Mesendoderm (in vitro differentiated cells): ENCODE results near the gene MICAL2.

ENCODE experiments used
- DNase-seq: peaks from one replicate; pipeline ENCODE4 v3.0.0; 2013
- H2AK5ac ChIP-seq: 2 replicates; pipeline ENCODE4 v1.6.1; 2013; ENCODE audit warnings: low read length, inconsistent platforms
- H2BK120ac ChIP-seq: 2 replicates; pipeline ENCODE4 v1.6.1; 2013; ENCODE audit warnings: low read depth, mild to moderate bottlenecking, low read length, moderate library complexity, mixed read lengths
- H2BK15ac ChIP-seq: replicated peaks from 2 replicates; pipeline ENCODE4 v1.6.1; 2013; ENCODE audit warnings: low read depth, mild to moderate bottlenecking, moderate library complexity
- H2BK5ac ChIP-seq: 2 replicates; pipeline ENCODE4 v1.6.1; 2013; ENCODE audit warnings: low read length, inconsistent platforms
- H3K18ac ChIP-seq: 2 replicates; pipeline ENCODE4 v1.6.1; 2013; ENCODE audit warnings: mild to moderate bottlenecking, low read length, mixed read lengths
- H3K23ac ChIP-seq: one replicate; pipeline ENCODE4 v1.6.1; 2013; ENCODE audit warnings: low read length
- H3K27ac ChIP-seq: 2 replicates; pipeline ENCODE4 v1.5.1; 2013; ENCODE audit warnings: low read depth, mild to moderate bottlenecking, inconsistent platforms, low read length, moderate library complexity
- H3K27me3 ChIP-seq: 2 replicates; pipeline ENCODE4 v1.6.1; 2013; ENCODE audit warnings: low read length, control low read depth, mild to moderate bottlenecking, inconsistent platforms; ENCODE audit not compliant: insufficient read depth, poor library complexity
- H3K36me3 ChIP-seq: 2 replicates; pipeline ENCODE4 v1.6.1; 2013; ENCODE audit warnings: low read length, inconsistent platforms; ENCODE audit not compliant: control insufficient read depth, insufficient read depth
- H3K4ac ChIP-seq: one replicate; pipeline ENCODE4 v1.6.1; 2013; ENCODE audit warnings: low read depth, mild to moderate bottlenecking, low read length, moderate library complexity
- H3K4me1 ChIP-seq: 2 replicates; pipeline ENCODE4 v1.6.1; 2013; ENCODE audit warnings: low read depth, low read length, inconsistent platforms; ENCODE audit not compliant: control insufficient read depth
- H3K4me2 ChIP-seq: 2 replicates; pipeline ENCODE4 v1.6.1; 2013; ENCODE audit warnings: low read length
- H3K4me3 ChIP-seq: 2 replicates; pipeline ENCODE4 v1.5.1; 2013; ENCODE audit warnings: mild to moderate bottlenecking, low read length
- H3K56ac ChIP-seq: one replicate; pipeline ENCODE4 v1.6.1; 2013; ENCODE audit warnings: low read length
- H3K79me1 ChIP-seq: 2 replicates; pipeline ENCODE4 v1.6.1; 2013; ENCODE audit warnings: low read length, inconsistent platforms
- H3K79me2 ChIP-seq: 2 replicates; pipeline ENCODE4 v1.6.1; 2013; ENCODE audit warnings: mild to moderate bottlenecking, low read length; ENCODE audit not compliant: control insufficient read depth, insufficient read depth
- H3K9ac ChIP-seq: 2 replicates; pipeline ENCODE4 v1.6.1; 2013; ENCODE audit warnings: low read length, inconsistent platforms
- H4K5ac ChIP-seq: one replicate; pipeline ENCODE4 v1.6.1; 2013; ENCODE audit warnings: low read length
- H4K8ac ChIP-seq: one replicate; pipeline ENCODE4 v1.6.1; 2013; ENCODE audit warnings: low read depth, mild to moderate bottlenecking, control low read depth, low read length, moderate library complexity
- WGBS: extraction: QIAGEN DNeasy Blood & Tissue Kit; methylation state at CpG from one replicate; pipeline ENCODE4 v1.1.7; 2013; ENCODE audit warnings: low lambda C conversion rate, missing lambda C conversion rate; ENCODE audit not compliant: insufficient coverage; ENCODE audit errors: extremely low coverage; 5-methylcytosine and 5-hydroxymethylcytosine counted together

Gene MICAL2

DNA sequence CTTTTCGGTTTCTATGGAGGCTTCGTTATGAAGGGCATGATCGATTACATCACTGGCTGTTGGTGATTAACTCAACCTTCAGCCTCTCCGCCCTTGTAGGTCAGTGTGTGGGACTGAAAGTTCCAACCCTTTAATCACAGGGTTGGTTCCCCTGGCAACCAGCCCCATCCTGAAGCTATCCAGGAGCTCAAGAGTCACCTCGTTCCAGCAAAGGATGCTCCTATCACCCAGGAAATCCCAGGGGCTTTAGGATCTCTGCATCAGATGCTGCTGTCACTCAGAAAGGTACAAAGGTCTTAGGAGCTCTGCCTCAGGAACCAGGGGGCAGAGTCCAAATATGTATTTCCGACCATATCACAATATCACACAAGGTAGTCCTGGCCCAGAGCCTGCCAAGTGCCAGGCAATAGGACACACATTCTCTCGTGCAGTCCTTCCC, 143.5 kb downstream of the MICAL2 start:
- H3K9ac ChIP-seq: no peak overlapping the region
- H3K4me2 ChIP-seq: no peak overlapping the region
- DNase-seq: no peak
- no peak overlapping the region for H3K27ac ChIP-seq
- no peak overlapping the region for H3K56ac ChIP-seq
- no peak overlapping the region for H2BK5ac ChIP-seq
- no peak overlapping the region for H3K4ac ChIP-seq
- H3K36me3 ChIP-seq: no peaks in the 10 kb centered on the region
- no peak overlapping the region for H2AK5ac ChIP-seq
- no peak overlapping the region for H3K23ac ChIP-seq
- H3K79me2 ChIP-seq: no peaks in the 10 kb centered on the region
- H3K79me1 ChIP-seq: no peaks in the 10 kb centered on the region
- H4K5ac ChIP-seq: no peak overlapping the region
- H3K18ac ChIP-seq: no peak overlapping the region
- no peak overlapping the region for H2BK15ac ChIP-seq
- H3K27me3 ChIP-seq: no peaks in the 10 kb centered on the region
- H3K4me3 ChIP-seq: no peak overlapping the region
- no peaks in the 10 kb centered on the region for H3K4me1 ChIP-seq
- no peak overlapping the region for H4K8ac ChIP-seq
- no CpG with 5 or more reads among the region's 7 CpGs for WGBS
- no peak overlapping the region for H2BK120ac ChIP-seq

DNA sequence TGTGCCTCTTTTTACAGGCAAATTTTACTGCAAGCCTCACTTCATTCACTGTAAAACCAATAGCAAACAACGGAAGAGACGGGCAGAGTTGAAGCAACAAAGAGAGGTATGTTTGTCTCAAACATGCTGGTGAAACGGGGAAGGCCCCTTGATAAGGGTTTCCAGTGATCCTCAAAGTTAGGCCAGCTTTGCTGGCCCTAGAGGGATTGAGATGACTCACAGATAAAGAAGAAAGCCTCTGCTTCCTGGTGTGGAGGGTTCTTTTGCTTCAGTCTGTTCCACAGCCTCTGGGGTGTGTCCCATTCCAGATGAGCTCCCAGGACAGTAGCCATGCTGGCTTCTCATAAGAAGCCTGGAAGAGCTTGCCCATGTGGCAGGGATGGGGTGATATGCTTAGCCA, 148.1 kb downstream of the MICAL2 start:
- no peaks in the 10 kb centered on the region for H3K79me2 ChIP-seq
- no peak overlapping the region for H3K27ac ChIP-seq
- peak; percentile 61 for DNase-seq
- H3K4me3 ChIP-seq: no peak overlapping the region
- H3K36me3 ChIP-seq: no peaks in the 10 kb centered on the region
- no peak overlapping the region for H3K18ac ChIP-seq
- H2AK5ac ChIP-seq: no peak overlapping the region
- no peak overlapping the region for H2BK5ac ChIP-seq
- no peak overlapping the region for H3K4ac ChIP-seq
- H3K23ac ChIP-seq: no peak overlapping the region
- no peak overlapping the region for H4K8ac ChIP-seq
- H3K4me1 ChIP-seq: peaks cover 6% of the 10 kb centered on the region
- H2BK120ac ChIP-seq: no peak overlapping the region
- no peak overlapping the region for H3K9ac ChIP-seq
- H4K5ac ChIP-seq: no peak overlapping the region
- H3K79me1 ChIP-seq: no peaks in the 10 kb centered on the region
- H3K56ac ChIP-seq: no peak overlapping the region
- no CpG with 5 or more reads among the region's 3 CpGs for WGBS
- H3K27me3 ChIP-seq: no peaks in the 10 kb centered on the region
- H2BK15ac ChIP-seq: no peak overlapping the region
- H3K4me2 ChIP-seq: no peak overlapping the region

DNA sequence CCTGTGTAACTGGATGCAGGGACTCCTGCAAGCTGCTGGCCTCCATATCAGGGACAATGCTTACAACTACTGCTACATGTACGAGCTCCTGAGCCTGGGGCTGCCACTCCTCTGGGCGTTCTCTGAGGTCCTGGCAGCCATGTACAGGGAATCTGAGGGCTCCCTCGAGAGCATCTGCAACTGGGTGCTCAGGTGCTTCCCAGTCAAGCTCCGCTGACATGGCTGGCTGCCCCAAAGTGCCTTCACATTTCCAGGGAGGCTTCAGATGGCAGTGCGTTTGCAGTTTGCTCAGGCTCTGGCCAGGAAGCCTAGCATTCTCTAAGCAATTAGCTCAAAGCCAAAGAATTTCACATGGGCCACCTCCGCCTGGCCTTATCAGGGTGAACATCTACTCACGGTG, 149.6 kb downstream of the MICAL2 start:
- no peak overlapping the region for H3K23ac ChIP-seq
- no peaks in the 10 kb centered on the region for H3K79me2 ChIP-seq
- no peaks in the 10 kb centered on the region for H3K79me1 ChIP-seq
- H3K18ac ChIP-seq: peak overlapping the region; percentile 15
- H3K4ac ChIP-seq: peak overlapping the region; percentile 56
- peak; percentile 92 for DNase-seq
- peaks cover 6% of the 10 kb centered on the region for H3K4me1 ChIP-seq
- WGBS: no CpG with 5 or more reads among the region's 7 CpGs
- no peak overlapping the region for H3K4me2 ChIP-seq
- no peak overlapping the region for H4K8ac ChIP-seq
- no peak overlapping the region for H2BK15ac ChIP-seq
- no peak overlapping the region for H3K27ac ChIP-seq
- H2AK5ac ChIP-seq: no peak overlapping the region
- no peaks in the 10 kb centered on the region for H3K36me3 ChIP-seq
- no peak overlapping the region for H3K9ac ChIP-seq
- no peak overlapping the region for H2BK120ac ChIP-seq
- no peak overlapping the region for H3K4me3 ChIP-seq
- no peaks in the 10 kb centered on the region for H3K27me3 ChIP-seq
- no peak overlapping the region for H4K5ac ChIP-seq
- no peak overlapping the region for H2BK5ac ChIP-seq
- H3K56ac ChIP-seq: peak overlapping the region; percentile 66

DNA sequence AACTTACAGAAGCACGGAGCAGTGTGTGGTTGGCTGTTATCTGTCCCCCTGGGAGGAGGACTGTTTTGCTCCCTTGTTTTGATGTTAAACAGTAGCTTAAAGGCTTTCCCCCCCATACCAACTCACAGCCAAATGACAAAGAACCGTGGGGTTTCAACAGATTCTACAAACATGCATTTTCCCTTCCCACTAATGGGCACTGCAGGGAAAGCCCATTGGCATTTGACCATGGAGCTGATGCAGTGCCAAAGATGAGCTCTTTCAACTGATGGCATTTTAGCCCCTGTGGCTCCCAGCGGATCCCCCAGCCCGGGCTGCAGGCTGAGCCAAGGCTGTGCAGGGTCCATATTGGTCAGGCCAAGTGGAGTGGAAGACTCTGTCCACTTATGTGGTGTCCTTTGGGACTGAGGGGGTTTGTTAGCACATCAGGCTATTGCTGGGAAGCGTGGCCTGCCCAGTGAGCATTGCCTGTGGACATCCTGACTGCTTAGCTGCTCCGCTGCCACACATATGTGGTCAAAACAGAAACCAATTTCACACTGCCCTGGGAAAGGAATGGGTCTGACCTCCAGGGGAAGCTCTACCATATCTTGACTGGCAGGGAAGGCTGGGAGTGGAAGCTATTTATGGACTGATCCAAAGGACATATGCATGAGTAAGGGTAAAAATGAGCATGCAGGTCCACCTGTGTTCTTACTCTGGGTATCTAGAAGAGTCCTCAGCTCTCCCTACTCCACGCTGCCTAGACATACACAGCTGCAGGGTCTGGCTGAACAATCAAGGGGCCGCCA, 150.5 kb downstream of the MICAL2 start:
- no CpG with 5 or more reads among the region's 8 CpGs for WGBS
- Histone ChIP-seq H3K18ac (no peak overlapping the region), H3K4me2 (no peak overlapping the region), H3K36me3 (no peaks in the 10 kb centered on the region), H4K5ac (no peak overlapping the region), H3K4ac (no peak overlapping the region), H3K4me3 (no peak overlapping the region), H3K9ac (no peak overlapping the region), H3K27ac (no peak overlapping the region), H3K23ac (no peak overlapping the region), H2BK5ac (no peak overlapping the region), H2BK120ac (no peak overlapping the region), H4K8ac (no peak overlapping the region), H2BK15ac (no peak overlapping the region), H3K56ac (no peak overlapping the region), H2AK5ac (no peak overlapping the region), H3K79me2 (no peaks in the 10 kb centered on the region), H3K27me3 (no peaks in the 10 kb centered on the region), H3K4me1 (peaks cover 6% of the 10 kb centered on the region), H3K79me1 (no peaks in the 10 kb centered on the region)
- no peak for DNase-seq

DNA sequence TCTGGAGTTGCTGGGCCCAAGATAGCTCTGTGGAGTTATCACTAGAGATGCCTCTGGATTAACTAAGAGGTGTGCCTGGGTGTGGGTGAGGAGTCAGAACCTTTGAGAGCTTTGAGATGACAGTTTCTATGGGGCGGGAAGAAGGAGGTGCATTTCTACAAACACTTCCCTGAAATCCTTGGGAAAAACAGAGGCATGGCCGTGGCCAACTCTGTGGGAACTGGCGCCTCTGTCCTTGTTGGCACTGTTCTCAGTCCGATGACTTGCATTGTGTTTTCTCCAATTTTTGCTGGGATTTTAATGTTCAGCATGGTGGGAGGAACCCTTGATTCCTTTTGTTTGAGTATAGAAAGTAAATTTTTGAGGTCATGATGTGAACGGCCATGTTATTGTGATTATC, 151.2 kb downstream of the MICAL2 start:
- Histone ChIP-seq H3K18ac (no peak overlapping the region), H2BK5ac (no peak overlapping the region), H3K4me1 (peaks cover 6% of the 10 kb centered on the region), H3K4me2 (no peak overlapping the region), H3K27me3 (no peaks in the 10 kb centered on the region), H4K5ac (no peak overlapping the region), H3K36me3 (no peaks in the 10 kb centered on the region), H2AK5ac (no peak overlapping the region), H2BK120ac (no peak overlapping the region), H3K9ac (no peak overlapping the region), H3K56ac (no peak overlapping the region), H3K27ac (no peak overlapping the region), H3K23ac (no peak overlapping the region), H3K4me3 (no peak overlapping the region), H3K79me2 (no peaks in the 10 kb centered on the region), H4K8ac (no peak overlapping the region), H3K79me1 (no peaks in the 10 kb centered on the region), H3K4ac (no peak overlapping the region), H2BK15ac (no peak overlapping the region)
- WGBS: no CpG with 5 or more reads among the region's 5 CpGs
- DNase-seq: no peak
